Stimulated activated naive CD4-positive, alpha-beta T cell (primary cell): ENCODE measurements around the gene GOLGA6A.
A peak's percentile ranks its signal among the peaks of the same experiment; 100 is the strongest.
"Not testable (repeated sequence)": the region's sequence is repeated elsewhere in the genome, so short reads cannot be mapped to it uniquely, and the experiment has no call there.

ENCODE experiments used
- DNase-seq, 6 experiments: peaks; one replicate each; lab custom pipeline; 2025; lab: John Stamatoyannopoulos, UW

GOLGA6A gene

GRCh38 chr15:74108111-74108510 lies 25.8 kb upstream of the GOLGA6A start:
- no peak for DNase-seq

GRCh38 chr15:74099963-74100733 lies 17.8 kb upstream of the GOLGA6A start:
- not testable (repeated sequence) for DNase-seq

- DNase-seq = not testable (repeated sequence)
These were observed 14.6 kb upstream of the GOLGA6A start for GRCh38 chr15:74096753-74097474.

DNA sequence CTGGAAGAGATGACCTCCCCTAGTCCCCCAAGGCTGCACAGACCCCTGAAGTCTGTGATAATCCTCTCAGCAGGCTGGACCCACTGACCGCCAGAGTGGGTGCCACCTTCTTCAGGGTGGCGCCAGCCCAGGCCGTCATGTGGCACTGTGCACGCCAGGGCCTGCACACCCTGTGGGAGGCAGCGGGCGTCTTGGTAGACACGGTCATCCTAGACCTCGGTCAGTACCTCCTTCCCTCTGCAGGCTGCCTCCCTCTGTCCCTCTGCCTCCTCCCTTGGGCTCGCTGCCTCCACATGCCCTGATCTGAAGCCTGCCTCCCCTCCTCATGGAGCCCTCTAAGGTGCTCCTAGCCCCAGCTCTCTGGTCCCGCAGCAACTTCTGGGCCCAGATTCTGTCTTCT lies 13.3 kb upstream of the GOLGA6A start:
- not testable (repeated sequence) for DNase-seq

GRCh38 chr15:74094567-74094966 lies 12.2 kb upstream of the GOLGA6A start:
- not testable (repeated sequence) for DNase-seq

GRCh38 chr15:74075781-74076180 lies 6.6 kb downstream of the GOLGA6A start:
- not testable (repeated sequence) for DNase-seq

DNA sequence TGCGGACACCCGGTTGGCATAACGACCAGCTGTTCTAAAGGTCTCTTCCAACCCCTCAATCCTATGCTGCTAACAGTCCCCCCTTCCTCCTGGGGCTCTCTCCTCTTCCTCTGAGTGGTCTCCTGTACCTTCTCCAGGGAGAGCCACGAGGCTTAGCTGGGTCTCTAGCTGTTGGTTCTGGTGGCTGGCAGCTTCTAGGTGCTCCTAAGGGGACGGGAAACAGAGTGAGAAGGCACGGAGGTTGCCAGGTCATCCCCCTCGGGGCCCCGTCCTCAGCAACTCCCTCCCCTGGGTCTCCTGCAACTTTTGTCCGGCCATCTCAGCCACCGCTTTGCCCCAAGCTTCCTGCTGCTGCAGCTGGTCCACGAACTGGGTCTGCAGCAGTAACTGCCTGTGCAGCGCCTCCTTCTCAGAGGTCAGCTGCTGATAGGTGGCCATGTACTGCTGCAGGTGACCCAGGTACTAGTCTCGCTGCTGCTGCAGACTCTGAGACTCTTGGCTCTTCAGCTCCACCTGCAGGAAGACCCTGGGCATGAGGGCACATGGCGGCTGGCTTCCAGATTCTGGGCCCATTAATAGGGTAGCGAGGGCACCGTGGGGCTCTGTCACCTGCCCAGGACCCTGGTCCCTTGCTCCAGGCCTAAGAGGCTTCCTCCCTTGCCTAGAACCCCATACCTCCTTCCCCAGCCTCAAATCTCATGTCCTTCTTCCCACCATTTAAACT lies 9.6 kb downstream of the GOLGA6A start:
- not testable (repeated sequence) for DNase-seq

GRCh38 chr15:74072132-74072531 lies 10.2 kb downstream of the GOLGA6A start:
- DNase-seq = not testable (repeated sequence)

DNA sequence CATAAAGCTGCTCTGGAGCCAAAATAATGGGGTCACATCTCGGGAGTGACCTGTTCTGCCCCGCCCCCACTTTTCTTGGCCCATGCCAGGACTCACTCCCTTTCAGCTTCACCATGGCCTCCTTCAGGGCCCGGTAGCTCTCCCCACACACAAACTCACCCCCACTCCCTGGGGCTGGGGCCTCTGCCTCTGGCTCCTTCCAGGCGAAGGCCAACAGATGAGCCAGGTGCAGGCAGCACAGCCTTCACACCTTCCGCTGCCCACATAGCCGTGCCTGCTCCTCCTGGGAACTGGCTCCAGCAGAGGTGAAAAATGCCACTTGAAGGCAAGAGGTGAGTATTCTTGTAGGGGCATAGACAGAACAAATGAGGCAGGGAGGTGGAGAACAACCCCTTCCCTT lies 10.7 kb downstream of the GOLGA6A start:
- not testable (repeated sequence) for DNase-seq

- not testable (repeated sequence) for DNase-seq
These were observed 16.5 kb downstream of the GOLGA6A start for GRCh38 chr15:74065684-74066411.

DNA sequence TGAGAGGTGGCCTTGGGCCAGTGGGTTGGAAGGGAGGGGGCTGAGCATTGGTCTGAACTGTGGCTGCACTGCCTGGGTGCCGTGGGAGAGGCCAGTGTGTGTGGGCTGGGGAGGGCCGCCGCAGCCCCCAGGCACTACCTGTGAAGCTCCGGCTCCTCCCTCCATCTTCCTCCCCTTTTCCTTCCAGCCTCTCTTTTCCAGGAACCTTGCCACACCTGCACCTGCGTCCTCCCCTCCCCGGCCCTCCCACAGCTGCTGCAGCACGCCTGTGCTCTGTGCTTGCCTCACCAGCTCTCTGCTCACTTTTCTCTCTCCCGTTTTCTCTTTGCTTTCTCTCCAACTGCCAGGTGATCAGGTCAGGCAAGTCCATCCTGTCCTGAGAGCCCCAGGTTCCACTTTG lies 17.5 kb downstream of the GOLGA6A start:
- DNase-seq = not testable (repeated sequence)

GRCh38 chr15:74064183-74064582 lies 18.2 kb downstream of the GOLGA6A start:
- DNase-seq = not testable (repeated sequence)

- DNase-seq = not testable (repeated sequence)
These were observed 18.8 kb downstream of the GOLGA6A start for GRCh38 chr15:74063425-74064146.

DNA sequence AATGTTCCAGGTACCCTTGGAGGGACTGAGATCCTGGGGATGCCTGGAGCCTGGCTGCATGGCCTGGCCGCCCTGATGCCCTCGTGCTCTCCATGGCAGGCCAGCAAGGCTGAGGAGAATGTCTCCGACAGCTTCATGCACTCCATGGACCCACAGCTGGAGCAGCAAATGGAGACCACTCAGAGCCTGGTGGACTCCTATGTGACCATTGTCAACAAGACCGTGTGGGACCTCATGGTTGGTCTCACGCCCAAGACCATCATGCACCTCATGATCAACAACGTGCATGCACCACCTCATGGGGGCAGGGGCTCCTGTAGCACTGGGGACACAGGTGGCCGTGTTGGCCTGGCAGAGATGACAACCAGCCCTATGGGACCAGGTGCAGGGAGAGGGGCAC lies 19.7 kb downstream of the GOLGA6A start:
- no peak for DNase-seq

DNA sequence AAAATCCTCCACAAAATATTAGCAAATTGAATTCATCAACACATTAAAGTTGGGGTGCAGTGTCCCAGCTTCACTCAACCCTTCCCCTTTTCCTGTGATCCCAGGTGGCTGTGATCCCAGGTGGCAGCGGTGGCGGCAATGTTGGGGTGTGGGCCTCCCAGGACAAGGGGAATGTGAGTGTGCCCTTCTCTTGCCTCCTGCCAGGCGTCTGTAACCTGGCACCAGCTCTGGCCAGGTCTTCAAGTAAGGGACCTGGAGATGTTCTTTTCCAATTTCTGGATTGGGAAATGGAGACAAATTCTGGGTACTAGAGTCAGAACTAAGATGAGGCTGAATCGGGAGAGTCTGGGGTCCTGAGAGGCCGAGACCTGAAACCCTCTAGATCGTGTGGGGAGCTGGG lies 20.1 kb downstream of the GOLGA6A start:
- DNase-seq = no peak

GRCh38 chr15:74060251-74060650 lies 22.1 kb downstream of the GOLGA6A start:
- no peak for DNase-seq

DNA sequence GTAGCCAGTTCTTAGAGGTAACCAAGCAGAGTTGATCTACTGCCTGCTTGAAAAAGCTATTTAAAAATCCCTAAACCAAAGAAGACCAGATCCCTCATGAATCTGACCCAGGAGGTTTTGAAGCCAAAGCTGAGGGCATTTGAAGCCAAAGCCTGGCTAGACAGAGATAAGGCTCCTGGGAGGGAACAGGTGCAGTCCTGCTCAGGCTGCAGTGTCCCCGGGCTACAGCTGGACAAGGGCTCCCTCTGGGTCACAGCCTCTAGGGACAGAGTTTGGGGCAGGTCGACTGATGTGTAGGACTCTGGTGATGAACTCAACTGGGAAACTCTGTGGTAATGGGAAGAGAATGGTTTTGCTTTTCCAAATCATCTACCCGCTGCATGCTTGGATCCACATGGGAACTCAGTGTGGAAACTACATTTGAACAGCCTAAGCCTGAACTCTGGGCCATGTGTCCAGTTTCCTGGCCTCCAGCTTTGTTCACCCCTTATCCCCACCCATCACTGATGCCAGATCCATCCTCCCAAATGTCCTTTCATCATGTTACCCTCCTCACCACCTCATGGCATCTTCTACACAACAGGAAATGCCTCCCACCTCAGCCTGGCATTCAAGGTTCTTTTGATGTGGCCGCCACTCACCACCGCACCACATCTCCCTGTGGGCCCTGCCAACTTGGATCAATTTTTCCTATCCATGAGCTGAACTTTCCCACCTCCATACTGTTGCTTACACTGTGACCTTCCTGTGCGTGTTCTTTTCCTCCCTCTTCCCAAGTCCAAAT lies 23.1 kb downstream of the GOLGA6A start:
- not testable (repeated sequence) for DNase-seq

GRCh38 chr15:74056330-74056729 lies 26.0 kb downstream of the GOLGA6A start:
- DNase-seq = not testable (repeated sequence)

- DNase-seq = no peak
These were observed 26.5 kb downstream of the GOLGA6A start for GRCh38 chr15:74055804-74056203.

DNA sequence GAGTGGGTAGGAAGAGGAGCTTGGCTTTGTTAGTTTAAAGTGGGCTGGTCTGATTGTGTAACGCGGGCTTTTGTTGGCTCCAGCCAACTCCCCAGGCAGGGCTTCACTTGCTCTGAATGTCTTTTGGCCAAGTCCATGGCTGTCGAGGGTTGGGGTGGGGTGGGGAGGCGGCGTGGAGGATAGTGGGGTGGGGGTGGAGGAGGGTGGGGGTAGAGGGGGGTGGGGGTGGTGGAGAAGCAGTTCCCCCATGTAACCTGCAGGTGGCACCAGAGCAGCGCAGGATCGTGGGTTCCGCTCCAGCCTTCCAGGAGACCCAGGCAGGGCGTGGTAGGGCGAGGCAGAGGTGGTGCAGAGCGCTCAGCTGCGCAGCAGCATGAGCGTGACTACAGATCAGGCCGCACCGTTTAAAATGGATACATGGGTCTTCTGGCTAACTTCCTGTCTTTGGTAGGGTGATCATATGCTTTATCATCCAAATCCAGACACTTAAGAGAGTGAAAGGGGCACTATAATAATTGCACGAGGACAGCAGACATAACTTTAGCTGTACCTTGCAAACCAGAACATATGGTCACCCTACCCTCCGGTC lies 28.3 kb downstream of the GOLGA6A start:
- DNase-seq = peak; percentile 51 to 71 (median 60)
